Ovary (tissue), 10 donors: ENCODE data around the gene TWF1. TPM values are rescaled to one million over a fixed set of nuclear protein-coding genes. Genes with fewer than 3 reads are reported as not detected.
"Not testable (repeated sequence)": the region's sequence is repeated elsewhere in the genome, so short reads cannot be mapped to it uniquely, and the experiment has no call there.

ENCODE experiments used
- DNase-seq, 5 donors: peaks; one replicate each; pipeline ENCODE4 v3.0.0-alpha.2; 2019 to 2020
- H3K27ac ChIP-seq, 2 donors: fragments of 200-600 bp; one replicate each; pipeline versions ENCODE4 v1.5.1 to v1.8.0; 2019 to 2022
- H3K27me3 ChIP-seq: fragments of 200-600 bp; one replicate; pipeline ENCODE4 v1.8.0; 2022
- H3K36me3 ChIP-seq: fragments of 200-600 bp; sonication (generic); one replicate; pipeline ENCODE4 v1.5.1; 2019
- H3K4me1 ChIP-seq: one replicate; pipeline ENCODE4 v1.8.1; 2013; ENCODE audit warnings: mild to moderate bottlenecking, moderate library complexity; ENCODE audit not compliant: insufficient read depth
- H3K4me3 ChIP-seq: fragments of 200-600 bp; sonication (generic); one replicate; pipeline ENCODE4 v1.5.1; 2017
- H3K9me3 ChIP-seq, 2 donors: fragments of 200-600 bp in 1 of 2; sonication (generic) in 1 of 2; one replicate each; pipeline versions ENCODE4 v1.5.1 to v1.8.1; 2013 to 2019; ENCODE audit warnings: mild to moderate bottlenecking in 1 of 2, moderate library complexity in 1 of 2
- CTCF ChIP-seq, 3 donors: fragments of 450-650 bp in 2 of 3; fragments of 200-600 bp in 1 of 3; IDR thresholded peaks; one replicate each; pipeline versions ENCODE4 v1.5.1 to v1.8.0; 2016 to 2022; ENCODE audit warnings: antibody characterized with exemption in 3 of 3, mild to moderate bottlenecking in 1 of 3
- EP300 ChIP-seq: sonication (generic); formaldehyde crosslinking; IDR thresholded peaks from one replicate; pipeline ENCODE4 v1.6.1; 2017; ENCODE audit warnings: antibody characterized with exemption
- POLR2A ChIP-seq: fragments of 450-650 bp; IDR thresholded peaks from one replicate; pipeline ENCODE4 v1.6.1; 2017; ENCODE audit warnings: antibody characterized with exemption, mild to moderate bottlenecking, moderate library complexity
- WGBS, 3 donors: extraction: QIAGEN DNeasy Blood & Tissue Kit in 1 of 3; methylation state at CpG; one replicate each; pipeline versions ENCODE4 v1.1.5 to v1.1.7; 2013 to 2017; 5-methylcytosine and 5-hydroxymethylcytosine counted together
- intact Hi-C, 4 donors: fragments of 100-400 bp; cut with DNase I; formaldehyde crosslinking; loops; one replicate each; pipeline versions ENCODE4 v1.11.0 to v1.15.1; 2022 to 2023
- long read RNA-seq, 3 donors: library from polyadenylated mRNA in 2 of 3; unstranded in 2 of 3; transcript quantifications; one replicate each; pipeline ENCODE4 v2.0.0 and lab custom pipeline, GENCODE V29; 2021 to 2026
- polyA plus RNA-seq, 2 donors: library from polyadenylated mRNA; stranded (reverse); fragments of 200-250 nt in 1 of 2; fragments of 350-450 nt in 1 of 2; fragmentation: Illumina TruSeq in 1 of 2; extraction: RNeasy Lipid Tissue Mini Kit (QIAGEN cat#74804) in 1 of 2; gene quantifications; one replicate each; pipeline ENCODE4 v1.2.3, GENCODE V29; 2013 to 2014
- total RNA-seq, 7 donors: library from RNA; depleted of rRNA in 2 of 7; stranded (reverse); fragments of >200 nt in 2 of 7; fragmentation: NEBNext Ultra II Directional in 3 of 7; extraction: Animal tissue kit (Norgen Biotek cat#: 25700) in 3 of 7; gene quantifications; one replicate each; pipeline versions ENCODE4 v1.1.0 to v1.2.4, GENCODE V29; 2016 to 2023
- donor health status: DM: no; HTN: no; CAD: no; lungs with moderate emphysema.
- donor health status: DM: no; HTN: no; CAD: no.
- donor health status: Bipolar disorder and iron deficiency.
- donor health status: DM: yes; HTN: yes; CAD: no.
- donor health status: DM: no; HTN: no; CAD: no.
- donor health status: DM: yes; HTN: yes; CAD: no.

Gene TWF1
- total RNA-seq (10 to 100 TPM; 44.6 to 69.0 (median 58.6) TPM), polyA plus RNA-seq (10 to 100 TPM; 32.9 to 42.7 TPM)
- long read RNA-seq, donor 1, transcript TWF1-201 (9 exons, 3,045 nt) = major isoform, 54 of 71 reads
- long read RNA-seq, donor 1, partial matches to known transcripts = 4 of 71 reads
- long read RNA-seq, donor 1, other reads (novel, unspliced or antisense) = 11 of 71 reads
- long read RNA-seq, donor 2, transcript TWF1-201 (9 exons, 3,045 nt) = major isoform, 17 of 19 reads
- long read RNA-seq, donor 2, partial matches to known transcripts = 0 of 19 reads
- long read RNA-seq, donor 2, other reads (novel, unspliced or antisense) = 0 of 19 reads
- long read RNA-seq, donor 3, transcript TWF1-201 (9 exons, 3,045 nt) = major isoform, 139 of 170 reads
- long read RNA-seq, donor 3, transcript TWF1-204 (9 exons, 3,320 nt) = minor isoform, 7 of 170 reads
- long read RNA-seq, donor 3, partial matches to known transcripts = 6 of 170 reads
- long read RNA-seq, donor 3, other reads (novel, unspliced or antisense) = 15 of 170 reads

- intact Hi-C loops = no loop called here
- Histone ChIP-seq H3K36me3 (no peaks in the 10 kb centered on the region), H3K4me3 (peak within 1 kb of the TSS; percentile 56), H3K27ac (peak within 1 kb of the TSS; percentile 76 to 96), H3K9me3 (no peaks in the 10 kb centered on the region), H3K27me3 (no peaks in the 10 kb centered on the region), H3K4me1 (no peaks in the 10 kb centered on the region)
- 0 to 1% (median 1%) methylated on average over 47 to 89 of the region's 89 CpGs for WGBS, 3 donors
- TF ChIP-seq CTCF (IDR thresholded peaks at IDR 0.05) = peak in 1 of 3 donors; percentile 66
- no peak for TF ChIP-seq EP300
- TF ChIP-seq POLR2A = peak; percentile 65
- DNase-seq = peak; percentile 81 to 94 (median 87)
Observed at GRCh38 chr12:43805860-43806736, at the start of gene TWF1. TWF1 (minus strand) TSS chr12:43806317; CDS start chr12:43806245, 72 bp downstream.

- H3K9me3 ChIP-seq = no peaks in the 10 kb centered on the region
- no peak overlapping the region for H3K4me3 ChIP-seq
- no peaks in the 10 kb centered on the region for H3K4me1 ChIP-seq
- WGBS, 3 donors = 93 to 98% (median 95%) methylated on average over 1 of the region's 1 CpG
- H3K36me3 ChIP-seq = no peaks in the 10 kb centered on the region
- TF ChIP-seq POLR2A = no peak
- TF ChIP-seq EP300 = no peak
- no peak for TF ChIP-seq CTCF (IDR thresholded peaks at IDR 0.05)
- intact Hi-C loops = no loop called here
- DNase-seq = no peak
- no peaks in the 10 kb centered on the region for H3K27me3 ChIP-seq
- no peak overlapping the region for H3K27ac ChIP-seq
Observed at GRCh38 chr12:43852744-43853143, 46.6 kb upstream of the TWF1 start.

GRCh38 chr12:43848786-43849185 is 42.7 kb upstream of the TWF1 start:
- H3K36me3 ChIP-seq = no peaks in the 10 kb centered on the region
- H3K4me1 ChIP-seq = no peaks in the 10 kb centered on the region
- H3K9me3 ChIP-seq = no peaks in the 10 kb centered on the region
- WGBS, 3 donors = 97 to 99% (median 99%) methylated on average over 3 of the region's 3 CpGs
- no peak overlapping the region for H3K4me3 ChIP-seq
- TF ChIP-seq CTCF (IDR thresholded peaks at IDR 0.05) (no peak), POLR2A (no peak), EP300 (no peak)
- no peak overlapping the region for H3K27ac ChIP-seq
- no peaks in the 10 kb centered on the region for H3K27me3 ChIP-seq
- DNase-seq = no peak
- intact Hi-C loops = no loop called here

DNA sequence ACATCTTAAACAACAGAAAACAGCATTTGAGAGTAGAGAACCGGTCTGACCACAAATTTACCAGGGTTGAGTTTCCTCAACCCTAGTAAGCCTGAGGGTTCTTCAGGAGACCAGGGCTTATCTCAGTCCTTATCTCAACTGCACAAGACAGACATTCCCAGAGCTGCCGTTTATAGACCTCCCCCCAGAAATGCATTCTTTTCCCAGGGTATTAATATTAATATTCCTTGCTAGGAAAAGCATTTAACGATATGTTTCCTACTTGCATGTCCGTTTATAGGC is 42.0 kb upstream of the TWF1 start:
- no peaks in the 10 kb centered on the region for H3K36me3 ChIP-seq
- no peaks in the 10 kb centered on the region for H3K27me3 ChIP-seq
- H3K9me3 ChIP-seq = no peaks in the 10 kb centered on the region
- H3K4me1 ChIP-seq = no peaks in the 10 kb centered on the region
- no peak overlapping the region for H3K27ac ChIP-seq
- H3K4me3 ChIP-seq = no peak overlapping the region
- no peak for DNase-seq
- intact Hi-C loops = no loop called here
- no peak for TF ChIP-seq POLR2A
- TF ChIP-seq EP300 = no peak
- no peak for TF ChIP-seq CTCF (IDR thresholded peaks at IDR 0.05)
- 89 to 93% (median 92%) methylated on average over 4 of the region's 4 CpGs for WGBS, 3 donors

GRCh38 chr12:43847425-43848225 is 41.5 kb upstream of the TWF1 start:
- H3K27me3 ChIP-seq, intact Hi-C loops, H3K27ac ChIP-seq: not testable (repeated sequence)

More at GRCh38 chr12:43847425-43848225, 41.5 kb upstream of the TWF1 start:
- not testable (repeated sequence) for H3K9me3 ChIP-seq, H3K4me3 ChIP-seq, H3K4me1 ChIP-seq, DNase-seq, H3K36me3 ChIP-seq
- 86 to 93% (median 89%) methylated on average over 4 of the region's 4 CpGs for WGBS, 3 donors
